DND-41 (cell line): Measurements from ENCODE around the gene BOLA3.

Experiments
- ATAC-seq: fragments of 200-7000 bp; cut with Tn5 transposase; 3 replicates; pipeline ENCODE4 v1.9.1; 2021; ENCODE audit warnings: low read depth; ENCODE audit not compliant: insufficient read depth
- DNase-seq: peaks from one replicate; pipeline ENCODE4 v3.0.0-alpha.2; 2020
- H2AFZ ChIP-seq: 2 replicates; pipeline ENCODE4 v1.6.0; 2012; ENCODE audit warnings: low read depth, low read length
- H3K27ac ChIP-seq: 2 replicates; pipeline ENCODE4 v1.5.1; 2012; ENCODE audit warnings: low read length, inconsistent platforms
- H3K27me3 ChIP-seq: fragments of 200-600 bp; sonication (generic); 2 replicates; pipeline ENCODE4 v1.6.0; 2012; ENCODE audit warnings: low read length, mild to moderate bottlenecking, inconsistent platforms; ENCODE audit not compliant: insufficient read depth, poor library complexity
- H3K36me3 ChIP-seq: 2 replicates; pipeline ENCODE4 v1.5.1; 2012; ENCODE audit warnings: low read length, inconsistent platforms; ENCODE audit not compliant: insufficient read depth
- H3K4me1 ChIP-seq: 2 replicates; pipeline ENCODE4 v1.5.1; 2012; ENCODE audit warnings: mild to moderate bottlenecking, low read length; ENCODE audit not compliant: insufficient read depth
- H3K4me2 ChIP-seq: 2 replicates; pipeline ENCODE4 v1.6.0; 2012; ENCODE audit warnings: mild to moderate bottlenecking, moderate library complexity, low read length, inconsistent platforms; ENCODE audit not compliant: insufficient read depth
- H3K4me3 ChIP-seq, 2 experiments: fragments of 200-600 bp in 1 of 2; shearing (Covaris generic) in 1 of 2; 2 replicates each; pipeline ENCODE4 v1.5.1; 2012 to 2016; ENCODE audit warnings: inconsistent platforms in 2 of 2, low read length in 2 of 2, mild to moderate bottlenecking in 2 of 2, low read depth in 1 of 2, moderate library complexity in 1 of 2
- H3K79me2 ChIP-seq: 2 replicates; pipeline ENCODE4 v1.6.0; 2012; ENCODE audit warnings: low read length, inconsistent platforms; ENCODE audit not compliant: insufficient read depth
- H3K9ac ChIP-seq: 2 replicates; pipeline ENCODE4 v1.6.0; 2012; ENCODE audit warnings: low read depth, mild to moderate bottlenecking, inconsistent platforms, low read length, moderate library complexity
- H3K9me3 ChIP-seq: 2 replicates; pipeline ENCODE4 v1.5.1; 2012; ENCODE audit warnings: low read length, moderate library complexity, mild to moderate bottlenecking, inconsistent platforms; ENCODE audit not compliant: insufficient read depth, severe bottlenecking
- H4K20me1 ChIP-seq: 2 replicates; pipeline ENCODE4 v1.6.0; 2012; ENCODE audit warnings: low read length; ENCODE audit not compliant: insufficient read depth
- CTCF ChIP-seq: IDR thresholded peaks from 2 replicates; pipeline ENCODE4 v1.5.1; 2012; ENCODE audit warnings: borderline replicate concordance, low read length, moderate library complexity, mild to moderate bottlenecking; ENCODE audit not compliant: poor library complexity, severe bottlenecking; ENCODE audit errors: extremely low read depth
- EZH2 ChIP-seq: IDR thresholded peaks from 3 replicates; pipeline ENCODE4 v1.6.1; 2012; ENCODE audit warnings: borderline replicate concordance, low read depth, mild to moderate bottlenecking, moderate library complexity, low read length, inconsistent platforms; ENCODE audit not compliant: severe bottlenecking

Gene BOLA3

DNA sequence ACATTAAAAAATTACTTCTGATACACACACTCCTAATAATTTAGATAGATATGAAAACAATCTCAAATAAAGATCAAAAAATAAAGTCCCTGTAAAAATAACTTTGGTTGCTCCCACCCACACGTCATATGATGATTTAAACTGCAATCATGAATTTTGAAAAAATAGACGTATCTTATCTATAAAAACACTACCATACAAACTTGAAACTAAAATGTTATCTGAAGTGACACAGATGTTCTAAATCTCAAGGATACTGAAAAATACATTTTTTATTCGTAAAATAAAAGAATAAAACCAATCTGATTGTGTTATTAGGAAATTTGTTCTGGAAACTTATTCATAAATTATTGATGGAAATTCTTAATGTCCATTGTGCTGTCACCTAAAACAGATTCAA lies 8.1 kb upstream of the BOLA3 start:
- ATAC-seq (no peak), DNase-seq (no peak)
- Histone ChIP-seq H3K27ac (no peak overlapping the region), H3K4me3 (no peak overlapping the region), H3K9ac (no peak overlapping the region), H4K20me1 (no peaks in the 10 kb centered on the region; the same call in 1 of the 2 replicates), H3K27me3 (no peaks in the 10 kb centered on the region), H2AFZ (no peak overlapping the region), H3K9me3 (no peaks in the 10 kb centered on the region), H3K4me2 (no peak overlapping the region), H3K79me2 (peaks cover 4% of the 10 kb centered on the region; the same call in 1 of the 2 replicates), H3K4me1 (no peaks in the 10 kb centered on the region), H3K36me3 (peaks cover 89% of the 10 kb centered on the region)
- TF ChIP-seq EZH2 (no peak), CTCF (no peak)

GRCh38 chr2:74152954-74153353 lies 5.2 kb upstream of the BOLA3 start:
- H3K4me3 ChIP-seq = no peak overlapping the region
- 0 out of 2 replicates have a peak, but pooled peaks cover 3% of the 10 kb centered on the region for H3K79me2 ChIP-seq
- no peak for TF ChIP-seq EZH2
- H2AFZ ChIP-seq = no peak overlapping the region
- no peak overlapping the region for H3K27ac ChIP-seq
- no peak overlapping the region for H3K9ac ChIP-seq
- H3K4me2 ChIP-seq = no peak overlapping the region
- H3K4me1 ChIP-seq = peaks cover 8% of the 10 kb centered on the region
- no peaks in the 10 kb centered on the region for H3K27me3 ChIP-seq
- ATAC-seq (no peak), DNase-seq (no peak)
- no peaks in the 10 kb centered on the region for H3K9me3 ChIP-seq
- no peaks in the 10 kb centered on the region for H4K20me1 ChIP-seq
- H3K36me3 ChIP-seq = peaks cover 60% of the 10 kb centered on the region

GRCh38 chr2:74149570-74150319 lies 2.0 kb upstream of the BOLA3 start:
- no peaks in the 10 kb centered on the region for H3K27me3 ChIP-seq
- H4K20me1 ChIP-seq = no peaks in the 10 kb centered on the region
- H3K4me2 ChIP-seq = no peak overlapping the region
- no peak overlapping the region for H3K27ac ChIP-seq
- H3K36me3 ChIP-seq = peaks cover 28% of the 10 kb centered on the region
- peaks cover 18% of the 10 kb centered on the region for H3K79me2 ChIP-seq
- no peak for DNase-seq
- H3K9ac ChIP-seq = no peak overlapping the region
- no peak overlapping the region for H2AFZ ChIP-seq
- no peaks in the 10 kb centered on the region for H3K9me3 ChIP-seq
- H3K4me3 ChIP-seq = no peak overlapping the region
- H3K4me1 ChIP-seq = peaks cover 27% of the 10 kb centered on the region
- ATAC-seq = no peak
- TF ChIP-seq EZH2 = no peak
- no peak for TF ChIP-seq CTCF

DNA sequence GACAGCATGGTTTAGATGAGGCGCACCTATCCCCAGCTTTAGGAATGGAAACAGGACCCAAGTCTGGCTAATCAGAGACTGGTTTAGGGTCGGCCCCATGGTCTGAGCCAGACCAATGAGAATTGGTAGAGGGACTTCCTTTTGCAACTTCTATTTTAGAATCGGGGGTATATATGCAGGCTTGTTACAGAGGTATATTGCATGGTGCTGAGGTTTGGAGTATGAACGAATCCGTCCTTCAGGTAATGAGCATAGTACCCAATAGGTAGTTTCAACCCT lies 1.5 kb upstream of the BOLA3 start:
- Histone ChIP-seq H3K27ac (no peak overlapping the region), H3K27me3 (no peaks in the 10 kb centered on the region), H3K4me1 (peaks cover 27% of the 10 kb centered on the region), H3K4me3 (no peak overlapping the region), H3K4me2 (no peak overlapping the region), H3K79me2 (peaks cover 18% of the 10 kb centered on the region), H3K36me3 (peaks cover 26% of the 10 kb centered on the region), H2AFZ (no peak overlapping the region), H3K9me3 (no peaks in the 10 kb centered on the region), H4K20me1 (no peaks in the 10 kb centered on the region), H3K9ac (no peak overlapping the region)
- no peak for ATAC-seq
- no peak for DNase-seq
- no peak for TF ChIP-seq EZH2
- TF ChIP-seq CTCF = no peak
